Right atrium auricular region (tissue), 2 donors: ENCODE data around the gene SLC25A25. TPM values are rescaled to one million over a fixed set of nuclear protein-coding genes. Genes with fewer than 3 reads are reported as not detected.

Source experiments
- DNase-seq: peaks from one replicate; pipeline ENCODE4 v3.0.0-alpha.2; 2019; ENCODE audit warnings: low spot score
- H3K27ac ChIP-seq, 2 donors: fragments of 200-600 bp; sonication (generic); 1 replicate in 1 of 2; 2 replicates in 1 of 2; pipeline ENCODE4 v1.5.1; 2016 to 2019
- H3K27me3 ChIP-seq, 2 donors: fragments of 200-600 bp; sonication (generic); one replicate each; pipeline versions ENCODE4 v1.5.1 to v1.6.0; 2017 to 2019
- H3K36me3 ChIP-seq: fragments of 200-600 bp; sonication (generic); one replicate; pipeline ENCODE4 v1.5.1; 2016
- H3K4me1 ChIP-seq, 2 donors: fragments of 200-600 bp; sonication (generic); one replicate each; pipeline versions ENCODE4 v1.5.1 to v1.6.0; 2017 to 2019
- H3K4me3 ChIP-seq, 2 donors: fragments of 200-600 bp; sonication (generic); 1 replicate in 1 of 2; 2 replicates in 1 of 2; pipeline ENCODE4 v1.5.1; 2017 to 2019; ENCODE audit warnings: mild to moderate bottlenecking in 1 of 2, moderate library complexity in 1 of 2
- H3K9me3 ChIP-seq, 2 donors: fragments of 200-600 bp; sonication (generic); one replicate each; pipeline ENCODE4 v1.5.1; 2019
- total RNA-seq, 2 donors: library from RNA; depleted of rRNA; stranded (reverse); fragments of >200 nt; gene quantifications; one replicate each; pipeline ENCODE4 v1.1.0, GENCODE V29; 2016
- TF ChIP-seq, protein P1 (sequence below), 2 donors: fragments of 200-600 bp; sonication (generic); IDR thresholded peaks; one replicate each; pipeline ENCODE4 v1.5.1; 2019; ENCODE audit warnings: antibody characterized with exemption in 2 of 2

SLC25A25 gene
- total RNA-seq, 2 donors from 2014 or later, result 8.2 to 11.8 TPM

DNA sequence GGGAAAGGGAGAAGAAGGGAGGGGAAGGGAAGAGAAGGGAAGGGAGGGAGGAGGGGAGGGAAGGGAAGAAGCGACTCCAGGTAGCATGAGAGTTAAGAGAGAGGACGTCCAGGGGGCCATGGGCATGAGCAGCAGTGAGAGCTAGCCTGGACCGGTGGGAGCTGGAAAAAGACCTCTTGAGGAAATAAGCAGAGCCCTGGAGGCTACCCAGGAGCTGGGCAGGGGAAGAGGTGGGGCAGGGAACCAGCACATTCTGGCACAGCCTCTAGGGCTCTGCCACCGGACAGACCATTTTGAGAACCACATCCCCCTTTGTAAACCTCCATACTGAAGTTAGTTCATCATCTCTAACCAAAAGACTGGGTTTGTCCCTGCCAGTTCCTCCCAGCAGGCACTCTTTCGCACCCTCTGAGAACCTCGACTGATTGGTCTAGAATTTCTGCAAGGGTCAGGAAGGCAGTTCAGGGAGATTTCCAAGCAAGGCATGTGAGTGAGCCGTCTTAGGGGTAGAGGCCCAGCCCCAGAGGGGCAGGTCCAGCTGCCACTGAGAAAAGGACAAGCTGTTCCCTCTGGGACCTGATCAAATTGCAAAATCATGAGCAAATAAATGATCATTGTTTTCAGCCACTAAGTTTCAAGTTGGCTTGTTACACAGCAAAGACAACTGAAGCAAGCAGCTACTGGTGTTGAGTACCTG, 12.5 kb upstream of the SLC25A25 start:
- no peak overlapping the region for H3K4me3 ChIP-seq
- H3K27ac ChIP-seq, result peak overlapping the region; percentile 63 to 67
- H3K36me3 ChIP-seq, result no peaks in the 10 kb centered on the region
- H3K27me3 ChIP-seq, result no peaks in the 10 kb centered on the region
- DNase-seq, result peak; percentile 82
- TF ChIP-seq, protein P1, sequence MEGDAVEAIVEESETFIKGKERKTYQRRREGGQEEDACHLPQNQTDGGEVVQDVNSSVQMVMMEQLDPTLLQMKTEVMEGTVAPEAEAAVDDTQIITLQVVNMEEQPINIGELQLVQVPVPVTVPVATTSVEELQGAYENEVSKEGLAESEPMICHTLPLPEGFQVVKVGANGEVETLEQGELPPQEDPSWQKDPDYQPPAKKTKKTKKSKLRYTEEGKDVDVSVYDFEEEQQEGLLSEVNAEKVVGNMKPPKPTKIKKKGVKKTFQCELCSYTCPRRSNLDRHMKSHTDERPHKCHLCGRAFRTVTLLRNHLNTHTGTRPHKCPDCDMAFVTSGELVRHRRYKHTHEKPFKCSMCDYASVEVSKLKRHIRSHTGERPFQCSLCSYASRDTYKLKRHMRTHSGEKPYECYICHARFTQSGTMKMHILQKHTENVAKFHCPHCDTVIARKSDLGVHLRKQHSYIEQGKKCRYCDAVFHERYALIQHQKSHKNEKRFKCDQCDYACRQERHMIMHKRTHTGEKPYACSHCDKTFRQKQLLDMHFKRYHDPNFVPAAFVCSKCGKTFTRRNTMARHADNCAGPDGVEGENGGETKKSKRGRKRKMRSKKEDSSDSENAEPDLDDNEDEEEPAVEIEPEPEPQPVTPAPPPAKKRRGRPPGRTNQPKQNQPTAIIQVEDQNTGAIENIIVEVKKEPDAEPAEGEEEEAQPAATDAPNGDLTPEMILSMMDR (IDR thresholded peaks at IDR 0.05), result no peak
- H3K4me1 ChIP-seq, result peaks cover 0 to 21% of the 10 kb centered on the region in 2 donors
- H3K9me3 ChIP-seq, result no peaks in the 10 kb centered on the region

- Histone ChIP-seq H3K4me1 (peaks cover 0 to 21% of the 10 kb centered on the region in 2 donors), H3K27me3 (no peaks in the 10 kb centered on the region), H3K36me3 (no peaks in the 10 kb centered on the region), H3K9me3 (no peaks in the 10 kb centered on the region), H3K27ac (peak overlapping the region; percentile 63 to 67), H3K4me3 (no peak overlapping the region)
- no peak for DNase-seq
- TF ChIP-seq, protein P1 (IDR thresholded peaks at IDR 0.05), result no peak
Observed at GRCh38 chr9:128056086-128056485, 11.9 kb upstream of the SLC25A25 start.

DNA sequence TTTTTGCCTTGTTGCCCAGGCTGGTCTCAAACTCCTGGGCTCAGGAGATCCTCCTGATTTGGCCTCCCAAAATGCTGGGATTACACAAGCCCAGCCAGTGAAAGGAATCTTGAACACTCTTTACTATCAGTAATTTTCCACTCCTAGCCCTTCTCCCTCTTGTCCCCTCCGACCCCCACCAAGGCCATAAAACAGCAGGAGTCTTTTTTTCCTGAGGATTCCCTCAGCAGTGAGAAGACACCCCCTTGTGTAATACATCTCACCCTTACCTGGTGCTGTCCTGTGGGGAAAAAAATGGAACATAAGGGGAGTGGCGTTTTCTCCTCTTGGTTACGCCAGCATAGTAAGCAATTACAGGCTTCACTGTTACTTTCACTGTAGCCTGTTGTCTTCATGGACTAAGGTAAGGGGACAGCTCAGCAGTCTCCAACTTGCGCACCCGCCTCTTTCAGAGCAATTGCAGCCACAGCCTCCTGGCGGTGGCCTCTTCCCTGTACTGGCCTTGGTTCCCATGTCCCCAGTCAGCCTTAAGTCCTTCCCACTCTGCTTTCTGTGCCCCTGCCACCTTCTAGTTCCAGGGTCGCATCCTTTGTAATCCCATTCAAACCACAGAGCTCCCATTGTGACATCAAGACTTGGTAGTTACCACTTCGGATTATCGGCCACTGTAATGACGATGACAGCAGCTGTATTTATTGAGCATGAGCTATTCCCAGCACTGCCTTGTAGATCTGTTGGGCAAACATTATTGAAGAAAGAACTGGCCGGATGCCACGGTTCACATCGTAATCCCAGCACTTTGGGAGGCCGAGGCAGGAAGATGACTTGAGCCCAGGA, 10.9 kb upstream of the SLC25A25 start:
- TF ChIP-seq, protein P1 (IDR thresholded peaks at IDR 0.05), result no peak
- no peaks in the 10 kb centered on the region for H3K36me3 ChIP-seq
- H3K27ac ChIP-seq, result no peak overlapping the region
- no peak overlapping the region for H3K4me3 ChIP-seq
- no peaks in the 10 kb centered on the region for H3K9me3 ChIP-seq
- peaks cover 0 to 21% of the 10 kb centered on the region in 2 donors for H3K4me1 ChIP-seq
- no peak for DNase-seq
- H3K27me3 ChIP-seq, result no peaks in the 10 kb centered on the region

- TF ChIP-seq, protein P1 (IDR thresholded peaks at IDR 0.05), result no peak
- Histone ChIP-seq H3K36me3 (peaks cover 2% of the 10 kb centered on the region), H3K4me1 (peaks cover 0 to 21% of the 10 kb centered on the region in 2 donors), H3K27ac (no peak overlapping the region), H3K4me3 (no peak overlapping the region), H3K27me3 (no peaks in the 10 kb centered on the region), H3K9me3 (no peaks in the 10 kb centered on the region)
- no peak for DNase-seq
Observed at GRCh38 chr9:128057724-128058409, 10.2 kb upstream of the SLC25A25 start.

GRCh38 chr9:128059365-128059983, 8.6 kb upstream of the SLC25A25 start:
- H3K27ac ChIP-seq, result no peak overlapping the region
- no peak for DNase-seq
- TF ChIP-seq, protein P1 (IDR thresholded peaks at IDR 0.05), result no peak
- no peak overlapping the region for H3K4me3 ChIP-seq
- H3K9me3 ChIP-seq, result no peaks in the 10 kb centered on the region
- no peaks in the 10 kb centered on the region for H3K27me3 ChIP-seq
- peaks cover 8% of the 10 kb centered on the region for H3K36me3 ChIP-seq
- H3K4me1 ChIP-seq, result peaks cover 0 to 22% of the 10 kb centered on the region in 2 donors
